Liver (tissue), 9 donors: ENCODE data around the gene TMEM200B. TPM values are rescaled to one million over a fixed set of nuclear protein-coding genes. Genes with fewer than 3 reads are reported as not detected.

Experiments used
- DNase-seq: peaks from one replicate; pipeline ENCODE4 v3.0.0-alpha.2; 2017; ENCODE audit warnings: low spot score
- H3K27ac ChIP-seq, 2 donors: one replicate each; pipeline ENCODE4 v1.7.0; 2013; ENCODE audit warnings: inconsistent platforms in 2 of 2, low read length in 2 of 2, control low read depth in 1 of 2, low read depth in 1 of 2, mild to moderate bottlenecking in 1 of 2
- H3K27me3 ChIP-seq, 4 donors: one replicate each; pipeline versions ENCODE4 v1.6.1 to v1.7.0; 2013; ENCODE audit warnings: low read length in 3 of 4, inconsistent platforms in 1 of 4, mild to moderate bottlenecking in 1 of 4, moderate library complexity in 1 of 4; ENCODE audit not compliant: control insufficient read depth in 4 of 4, insufficient read depth in 4 of 4
- H3K36me3 ChIP-seq, 4 donors: one replicate each; pipeline versions ENCODE4 v1.6.1 to v1.7.0; 2013; ENCODE audit warnings: low read length in 3 of 4, mild to moderate bottlenecking in 3 of 4, low read depth in 1 of 4, moderate library complexity in 1 of 4; ENCODE audit not compliant: control insufficient read depth in 4 of 4, insufficient read depth in 3 of 4
- H3K4me1 ChIP-seq, 4 donors: one replicate each; pipeline versions ENCODE4 v1.6.1 to v1.7.0; 2013; ENCODE audit warnings: low read length in 3 of 4, mild to moderate bottlenecking in 3 of 4, moderate library complexity in 1 of 4; ENCODE audit not compliant: control insufficient read depth in 4 of 4, insufficient read depth in 4 of 4
- H3K4me3 ChIP-seq, 3 donors: one replicate each; pipeline versions ENCODE4 v1.6.1 to v1.7.0; 2013; ENCODE audit warnings: low read length in 3 of 3, control low read depth in 1 of 3, low read depth in 1 of 3, mild to moderate bottlenecking in 1 of 3
- H3K9ac ChIP-seq, 2 donors: one replicate each; pipeline ENCODE4 v1.7.0; 2013; ENCODE audit warnings: low read length in 2 of 2, mild to moderate bottlenecking in 2 of 2, moderate library complexity in 2 of 2, control low read depth in 1 of 2, low read depth in 1 of 2
- H3K9me3 ChIP-seq, 4 donors: one replicate each; pipeline versions ENCODE4 v1.6.1 to v1.7.0; 2013; ENCODE audit warnings: low read length in 3 of 4; ENCODE audit not compliant: control insufficient read depth in 4 of 4
- EGR1 ChIP-seq, 2 donors: IDR thresholded peaks; 2 replicates each; pipeline ENCODE4 v1.6.1; 2016 to 2018; ENCODE audit warnings: antibody characterized with exemption in 2 of 2, low read depth in 2 of 2
- FOXA1 ChIP-seq: IDR thresholded peaks from 2 replicates; pipeline ENCODE4 v1.6.1; 2016; ENCODE audit warnings: antibody characterized with exemption
- FOXA2 ChIP-seq: IDR thresholded peaks from 2 replicates; pipeline ENCODE4 v1.6.1; 2016; ENCODE audit warnings: antibody characterized with exemption
- GABPA ChIP-seq, 2 donors: IDR thresholded peaks in 1 of 2; conservative IDR thresholded peaks in 1 of 2; 2 replicates each; pipeline ENCODE4 v1.6.1; 2016; ENCODE audit warnings: antibody characterized with exemption in 2 of 2, mild to moderate bottlenecking in 1 of 2, moderate library complexity in 1 of 2
- HNF4A ChIP-seq, 2 donors: conservative IDR thresholded peaks; 2 replicates each; pipeline ENCODE4 v1.6.1; 2016; ENCODE audit warnings: antibody characterized with exemption in 2 of 2, mild to moderate bottlenecking in 2 of 2
- HNF4G ChIP-seq: IDR thresholded peaks from 2 replicates; pipeline ENCODE4 v1.6.1; 2016; ENCODE audit warnings: antibody characterized with exemption
- JUND ChIP-seq, 2 donors: IDR thresholded peaks; 2 replicates each; pipeline ENCODE4 v1.6.1; 2016; ENCODE audit warnings: antibody characterized with exemption in 2 of 2
- NR2F2 ChIP-seq: IDR thresholded peaks from 2 replicates; pipeline ENCODE4 v1.6.1; 2016; ENCODE audit warnings: antibody characterized with exemption
- RAD21 ChIP-seq, 2 donors: IDR thresholded peaks; 2 replicates each; pipeline ENCODE4 v1.6.1; 2016; ENCODE audit warnings: antibody characterized with exemption in 2 of 2, mild to moderate bottlenecking in 2 of 2
- RXRA ChIP-seq, 2 donors: IDR thresholded peaks; 2 replicates each; pipeline ENCODE4 v1.6.1; 2017 to 2018; ENCODE audit warnings: antibody characterized with exemption in 2 of 2, mild to moderate bottlenecking in 1 of 2
- SP1 ChIP-seq: IDR thresholded peaks from 2 replicates; pipeline ENCODE4 v1.6.1; 2018; ENCODE audit warnings: antibody characterized with exemption, mild to moderate bottlenecking
- TAF1 ChIP-seq: conservative IDR thresholded peaks from 2 replicates; pipeline ENCODE4 v1.6.1; 2016; ENCODE audit warnings: antibody characterized with exemption, mild to moderate bottlenecking
- YY1 ChIP-seq: IDR thresholded peaks from 2 replicates; pipeline ENCODE4 v1.6.1; 2016; ENCODE audit warnings: antibody characterized with exemption, mild to moderate bottlenecking
- WGBS: extraction: QIAGEN DNeasy Blood & Tissue Kit; methylation state at CpG from one replicate; pipeline ENCODE4 v1.1.7; 2013; 5-methylcytosine and 5-hydroxymethylcytosine counted together
- polyA plus RNA-seq, 2 donors: library from polyadenylated mRNA; stranded (reverse) in 1 of 2; unstranded in 1 of 2; fragments of 200-250 nt in 1 of 2; fragments of >200 nt in 1 of 2; fragmentation: Nextera tagmentation in 1 of 2; extraction: Ambion mirVana in 1 of 2; gene quantifications; one replicate each; pipeline versions ENCODE4 v1.2.1 to v1.2.3, GENCODE V29; 2013 to 2015
- total RNA-seq, 2 donors: library from RNA; depleted of rRNA; stranded (reverse); fragments of >200 nt; gene quantifications; one replicate each; pipeline ENCODE4 v1.2.3, GENCODE V29; 2014
- TF ChIP-seq, protein P1 (sequence below): IDR thresholded peaks from 2 replicates; pipeline ENCODE4 v1.6.1; 2016; ENCODE audit warnings: antibody characterized with exemption, mild to moderate bottlenecking
- TF ChIP-seq, protein P2 (sequence below): IDR thresholded peaks from 2 replicates; pipeline ENCODE4 v1.6.1; 2016; ENCODE audit warnings: antibody characterized with exemption
- TF ChIP-seq, protein P3 (sequence below): IDR thresholded peaks from 2 replicates; pipeline ENCODE4 v1.6.1; 2016; ENCODE audit warnings: antibody characterized with exemption
- TF ChIP-seq, protein P4 (sequence below): fragments of 150-350 bp; IDR thresholded peaks from 2 replicates; pipeline ENCODE4 v1.5.1; 2017; ENCODE audit warnings: improper control_type of control experiment, low read depth, low read length; ENCODE audit not compliant: missing input control
- TF ChIP-seq, protein P5 (sequence below): IDR thresholded peaks from 2 replicates; pipeline ENCODE4 v1.6.1; 2016; ENCODE audit warnings: antibody characterized with exemption
- donor health status: healthy.
- donor health status: healthy.
- donor health status: healthy.
- donor health status: healthy.
- donor health status: healthy.

Gene TMEM200B
- total and polyA plus RNA-seq, 4 donors: 0.84 to 4.5 (median 1.5) TPM

DNA sequence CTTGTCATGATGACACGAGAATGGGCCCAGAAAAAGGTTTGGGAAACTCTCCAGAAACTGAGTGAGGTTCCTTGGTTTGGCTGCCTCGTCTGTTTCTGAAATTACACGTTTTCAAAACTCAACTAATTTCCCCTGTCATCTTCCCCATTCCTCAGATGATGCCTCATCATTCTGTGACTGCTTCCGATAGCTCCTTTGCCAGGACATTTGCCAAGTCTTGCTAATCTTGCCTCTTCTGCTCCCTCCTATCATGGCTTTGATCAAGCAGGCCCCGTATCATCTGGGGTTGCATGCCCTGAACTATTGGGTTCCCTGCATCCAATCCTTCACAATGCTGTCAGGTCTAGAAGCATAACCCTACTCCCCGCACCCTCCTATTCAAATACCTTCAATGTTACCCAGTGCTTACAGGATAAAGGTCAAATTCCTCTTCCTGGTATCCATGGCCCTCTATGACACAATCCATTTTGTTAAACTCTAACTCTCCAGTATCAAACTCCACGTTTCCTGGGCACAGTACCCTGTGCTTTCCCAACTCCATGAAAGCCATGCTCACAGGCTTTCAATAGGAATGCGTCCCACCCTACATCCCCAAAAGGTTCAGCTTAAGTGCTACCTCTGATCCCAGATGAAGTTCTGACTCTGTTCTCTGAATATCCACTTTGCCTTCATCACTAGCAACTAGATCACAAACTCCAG lies 22.2 kb upstream of the TMEM200B start:
- TF ChIP-seq JUND (IDR thresholded peaks at IDR 0.05) (peak; percentile 59 to 72), EGR1 (IDR thresholded peaks at IDR 0.05; ENCODE audit: low read depth in 2 of 2) (peak in 1 of 2 donors; percentile 66), FOXA2 (peak; percentile 80), HNF4A (conservative IDR thresholded peaks at IDR 0.05) (peak; percentile 96 to 98), SP1 (peak; percentile 98), NR2F2 (peak; percentile 75), TAF1 (no peak), RAD21 (IDR thresholded peaks at IDR 0.05) (peak; percentile 51 to 68), RXRA (IDR thresholded peaks at IDR 0.05) (peak; percentile 96 to 97), HNF4G (peak; percentile 90), FOXA1 (peak; percentile 57), GABPA (IDR thresholded peaks at IDR 0.05 in 1 of 2, conservative IDR thresholded peaks at IDR 0.05 in 1 of 2) (peak in 1 of 2 donors; percentile 60), YY1 (peak; percentile 92)
- TF ChIP-seq, protein P1, sequence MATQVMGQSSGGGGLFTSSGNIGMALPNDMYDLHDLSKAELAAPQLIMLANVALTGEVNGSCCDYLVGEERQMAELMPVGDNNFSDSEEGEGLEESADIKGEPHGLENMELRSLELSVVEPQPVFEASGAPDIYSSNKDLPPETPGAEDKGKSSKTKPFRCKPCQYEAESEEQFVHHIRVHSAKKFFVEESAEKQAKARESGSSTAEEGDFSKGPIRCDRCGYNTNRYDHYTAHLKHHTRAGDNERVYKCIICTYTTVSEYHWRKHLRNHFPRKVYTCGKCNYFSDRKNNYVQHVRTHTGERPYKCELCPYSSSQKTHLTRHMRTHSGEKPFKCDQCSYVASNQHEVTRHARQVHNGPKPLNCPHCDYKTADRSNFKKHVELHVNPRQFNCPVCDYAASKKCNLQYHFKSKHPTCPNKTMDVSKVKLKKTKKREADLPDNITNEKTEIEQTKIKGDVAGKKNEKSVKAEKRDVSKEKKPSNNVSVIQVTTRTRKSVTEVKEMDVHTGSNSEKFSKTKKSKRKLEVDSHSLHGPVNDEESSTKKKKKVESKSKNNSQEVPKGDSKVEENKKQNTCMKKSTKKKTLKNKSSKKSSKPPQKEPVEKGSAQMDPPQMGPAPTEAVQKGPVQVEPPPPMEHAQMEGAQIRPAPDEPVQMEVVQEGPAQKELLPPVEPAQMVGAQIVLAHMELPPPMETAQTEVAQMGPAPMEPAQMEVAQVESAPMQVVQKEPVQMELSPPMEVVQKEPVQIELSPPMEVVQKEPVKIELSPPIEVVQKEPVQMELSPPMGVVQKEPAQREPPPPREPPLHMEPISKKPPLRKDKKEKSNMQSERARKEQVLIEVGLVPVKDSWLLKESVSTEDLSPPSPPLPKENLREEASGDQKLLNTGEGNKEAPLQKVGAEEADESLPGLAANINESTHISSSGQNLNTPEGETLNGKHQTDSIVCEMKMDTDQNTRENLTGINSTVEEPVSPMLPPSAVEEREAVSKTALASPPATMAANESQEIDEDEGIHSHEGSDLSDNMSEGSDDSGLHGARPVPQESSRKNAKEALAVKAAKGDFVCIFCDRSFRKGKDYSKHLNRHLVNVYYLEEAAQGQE: peak; percentile 79
- TF ChIP-seq, protein P2, sequence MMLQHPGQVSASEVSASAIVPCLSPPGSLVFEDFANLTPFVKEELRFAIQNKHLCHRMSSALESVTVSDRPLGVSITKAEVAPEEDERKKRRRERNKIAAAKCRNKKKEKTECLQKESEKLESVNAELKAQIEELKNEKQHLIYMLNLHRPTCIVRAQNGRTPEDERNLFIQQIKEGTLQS: peak; percentile 58
- TF ChIP-seq, protein P3, sequence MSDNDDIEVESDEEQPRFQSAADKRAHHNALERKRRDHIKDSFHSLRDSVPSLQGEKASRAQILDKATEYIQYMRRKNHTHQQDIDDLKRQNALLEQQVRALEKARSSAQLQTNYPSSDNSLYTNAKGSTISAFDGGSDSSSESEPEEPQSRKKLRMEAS: peak; percentile 97
- TF ChIP-seq, protein P4, sequence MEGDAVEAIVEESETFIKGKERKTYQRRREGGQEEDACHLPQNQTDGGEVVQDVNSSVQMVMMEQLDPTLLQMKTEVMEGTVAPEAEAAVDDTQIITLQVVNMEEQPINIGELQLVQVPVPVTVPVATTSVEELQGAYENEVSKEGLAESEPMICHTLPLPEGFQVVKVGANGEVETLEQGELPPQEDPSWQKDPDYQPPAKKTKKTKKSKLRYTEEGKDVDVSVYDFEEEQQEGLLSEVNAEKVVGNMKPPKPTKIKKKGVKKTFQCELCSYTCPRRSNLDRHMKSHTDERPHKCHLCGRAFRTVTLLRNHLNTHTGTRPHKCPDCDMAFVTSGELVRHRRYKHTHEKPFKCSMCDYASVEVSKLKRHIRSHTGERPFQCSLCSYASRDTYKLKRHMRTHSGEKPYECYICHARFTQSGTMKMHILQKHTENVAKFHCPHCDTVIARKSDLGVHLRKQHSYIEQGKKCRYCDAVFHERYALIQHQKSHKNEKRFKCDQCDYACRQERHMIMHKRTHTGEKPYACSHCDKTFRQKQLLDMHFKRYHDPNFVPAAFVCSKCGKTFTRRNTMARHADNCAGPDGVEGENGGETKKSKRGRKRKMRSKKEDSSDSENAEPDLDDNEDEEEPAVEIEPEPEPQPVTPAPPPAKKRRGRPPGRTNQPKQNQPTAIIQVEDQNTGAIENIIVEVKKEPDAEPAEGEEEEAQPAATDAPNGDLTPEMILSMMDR: no peak
- TF ChIP-seq, protein P5, sequence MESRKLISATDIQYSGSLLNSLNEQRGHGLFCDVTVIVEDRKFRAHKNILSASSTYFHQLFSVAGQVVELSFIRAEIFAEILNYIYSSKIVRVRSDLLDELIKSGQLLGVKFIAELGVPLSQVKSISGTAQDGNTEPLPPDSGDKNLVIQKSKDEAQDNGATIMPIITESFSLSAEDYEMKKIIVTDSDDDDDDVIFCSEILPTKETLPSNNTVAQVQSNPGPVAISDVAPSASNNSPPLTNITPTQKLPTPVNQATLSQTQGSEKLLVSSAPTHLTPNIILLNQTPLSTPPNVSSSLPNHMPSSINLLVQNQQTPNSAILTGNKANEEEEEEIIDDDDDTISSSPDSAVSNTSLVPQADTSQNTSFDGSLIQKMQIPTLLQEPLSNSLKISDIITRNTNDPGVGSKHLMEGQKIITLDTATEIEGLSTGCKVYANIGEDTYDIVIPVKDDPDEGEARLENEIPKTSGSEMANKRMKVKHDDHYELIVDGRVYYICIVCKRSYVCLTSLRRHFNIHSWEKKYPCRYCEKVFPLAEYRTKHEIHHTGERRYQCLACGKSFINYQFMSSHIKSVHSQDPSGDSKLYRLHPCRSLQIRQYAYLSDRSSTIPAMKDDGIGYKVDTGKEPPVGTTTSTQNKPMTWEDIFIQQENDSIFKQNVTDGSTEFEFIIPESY: peak; percentile 66
- no peaks in the 10 kb centered on the region for H3K9me3 ChIP-seq
- no peaks in the 10 kb centered on the region for H3K27me3 ChIP-seq
- DNase-seq: no peak
- 27% methylated on average over 8 of the region's 8 CpGs for WGBS
- H3K4me3 ChIP-seq: no peak overlapping the region
- H3K9ac ChIP-seq: no peak overlapping the region
- peak overlapping the region; percentile 75 to 80 for H3K27ac ChIP-seq
- H3K36me3 ChIP-seq: peaks cover 8 to 20% (median 16%) of the 10 kb centered on the region in 4 donors
- H3K4me1 ChIP-seq: peaks cover 11 to 48% (median 34%) of the 10 kb centered on the region in 4 donors
